GM18526 (cell line): ENCODE measurements around the gene BRF1.

Experiments used
- POLR2A ChIP-seq: IDR thresholded peaks from 3 replicates; pipeline ENCODE4 v1.6.1; 2011; ENCODE audit not compliant: insufficient read length; ENCODE audit errors: extremely low read depth

BRF1 gene

DNA sequence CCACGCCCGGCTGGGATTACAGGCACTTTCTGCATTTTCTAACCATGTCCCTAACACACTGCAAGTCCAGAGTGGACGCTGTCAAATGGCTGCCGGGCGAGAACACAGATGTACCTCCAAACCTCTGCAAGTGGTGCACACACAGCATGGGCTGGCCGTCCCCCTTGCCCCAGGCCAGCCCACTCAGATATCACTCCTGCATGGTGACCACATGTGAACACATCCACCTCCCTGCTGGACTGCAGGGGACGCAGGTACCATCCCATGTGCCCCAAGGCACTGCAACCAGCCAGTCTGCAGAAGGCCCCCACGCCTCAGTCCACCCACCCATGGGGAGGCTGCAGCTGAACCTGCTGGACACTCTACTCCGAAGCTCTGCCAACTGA lies 14.0 kb downstream of the BRF1 start:
- no peak for TF ChIP-seq POLR2A

DNA sequence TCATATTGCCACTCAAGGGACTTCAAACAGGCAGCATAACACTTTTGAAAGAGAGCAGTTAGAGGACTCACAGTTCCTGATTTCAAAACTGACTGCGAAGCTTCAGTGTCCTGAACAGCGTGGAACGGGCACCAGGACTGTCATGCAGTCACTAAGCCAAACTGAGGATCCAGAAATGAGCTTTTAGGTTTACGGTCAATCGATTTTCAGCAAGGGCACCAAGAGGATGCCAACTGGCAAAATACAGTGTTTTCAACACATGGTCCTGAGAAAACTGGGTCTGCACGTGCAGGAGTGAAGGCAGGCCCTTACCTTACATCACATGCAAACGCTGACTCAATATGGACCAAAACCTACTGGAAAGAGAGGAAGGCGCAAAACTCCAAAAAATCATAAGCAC lies 15.6 kb downstream of the BRF1 start:
- no peak for TF ChIP-seq POLR2A

DNA sequence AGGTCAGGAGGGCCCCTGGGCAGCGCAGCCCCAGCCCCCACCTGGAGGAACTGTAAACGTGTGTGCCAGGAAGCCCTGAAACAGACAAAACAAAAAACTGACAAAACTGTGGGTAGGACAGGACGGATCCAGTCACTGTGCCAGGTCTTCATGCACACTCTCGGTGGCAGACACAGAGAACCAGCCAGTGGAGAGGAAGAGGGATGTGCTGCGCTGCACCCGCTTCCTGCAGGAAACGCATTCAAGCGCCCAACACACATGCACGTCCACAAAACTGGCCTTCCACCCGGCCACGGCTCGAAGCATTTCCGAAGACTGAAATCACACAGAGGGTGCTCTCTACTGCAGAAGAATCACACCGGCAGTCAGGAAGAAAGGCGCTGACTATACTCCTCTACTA lies 16.9 kb downstream of the BRF1 start:
- no peak for TF ChIP-seq POLR2A

DNA sequence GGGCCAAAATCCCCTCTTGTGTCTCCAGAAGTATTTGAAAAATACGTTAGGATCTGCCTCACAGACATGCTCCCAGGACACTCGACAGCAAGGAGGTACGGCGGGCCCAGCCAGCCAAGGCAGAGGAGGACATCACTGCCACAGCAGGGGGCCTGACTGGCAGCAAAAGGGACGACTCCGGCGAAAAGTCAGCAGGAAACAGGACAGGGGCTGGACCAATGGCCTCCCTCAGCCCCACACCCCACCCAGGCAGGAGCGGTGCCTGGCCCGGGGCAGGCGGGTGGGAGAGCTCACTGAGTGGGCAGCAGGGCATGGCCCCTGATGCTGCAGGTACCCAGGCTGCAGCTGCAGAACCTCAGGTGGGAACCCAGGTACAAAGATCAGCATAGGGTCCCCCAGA lies 17.8 kb downstream of the BRF1 start:
- TF ChIP-seq POLR2A: no peak

DNA sequence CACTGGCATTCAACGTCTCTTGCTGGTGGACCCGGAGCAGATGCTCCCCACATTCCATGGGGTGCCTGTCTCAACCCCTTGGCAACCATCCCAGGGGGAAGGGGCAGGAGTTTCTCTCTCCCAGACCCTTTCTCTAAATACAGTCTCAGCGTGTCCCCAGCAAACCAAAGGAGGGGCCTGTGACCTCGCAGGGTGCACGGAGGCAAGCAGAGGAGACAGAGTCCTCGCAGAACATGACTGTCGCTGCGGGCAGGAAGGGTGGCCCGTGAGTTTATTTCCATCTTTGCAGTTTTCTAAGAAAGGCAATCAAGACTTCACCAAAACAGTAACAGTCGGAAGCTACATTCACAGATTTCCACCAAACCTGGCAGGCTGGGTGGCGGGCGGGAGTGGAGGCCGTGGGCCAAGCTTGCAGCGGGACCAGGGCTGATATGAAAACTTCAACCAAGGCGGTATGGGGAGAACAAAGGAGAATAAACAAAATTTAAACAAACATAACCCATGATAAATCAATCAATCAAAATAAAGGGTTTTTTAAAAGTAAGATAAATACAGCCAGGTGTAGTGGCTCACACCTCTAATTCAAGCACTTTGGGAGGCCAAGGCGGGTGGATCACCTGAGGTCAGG lies 18.6 kb downstream of the BRF1 start:
- TF ChIP-seq POLR2A: no peak

DNA sequence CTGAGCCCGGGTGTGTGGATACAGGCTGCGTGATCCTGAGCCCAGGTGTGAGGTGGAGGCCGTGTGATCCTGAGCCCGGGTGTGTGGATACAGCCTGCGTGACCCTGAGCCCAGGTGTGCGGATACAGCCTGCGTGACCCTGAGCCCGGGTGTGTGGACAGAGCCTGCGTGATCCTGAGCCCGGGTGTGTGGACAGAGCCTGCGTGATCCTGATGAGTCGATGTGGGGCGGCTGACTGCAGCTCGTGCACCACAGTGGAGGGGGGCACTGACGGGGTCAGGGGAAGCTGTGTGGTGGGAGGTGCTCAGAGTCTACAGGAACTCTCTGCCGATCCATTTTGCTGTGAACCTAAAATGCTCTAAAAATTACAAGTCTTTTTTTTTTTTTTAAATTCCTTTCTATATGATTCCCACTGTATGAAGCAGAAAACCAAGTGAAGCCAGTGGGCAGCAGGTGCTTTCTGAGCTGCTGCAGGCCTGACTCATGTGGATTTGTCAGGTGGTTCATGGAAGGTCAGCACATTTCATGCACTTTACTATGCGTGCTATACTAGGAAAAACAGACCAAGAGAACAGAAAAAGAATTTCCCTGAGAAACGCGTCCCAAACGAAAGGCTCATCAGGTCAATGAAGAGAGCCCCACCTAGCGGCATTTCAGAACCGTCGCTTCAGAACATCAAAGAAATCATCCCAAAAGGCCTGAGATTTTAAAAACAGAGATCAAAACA lies 19.3 kb downstream of the BRF1 start:
- TF ChIP-seq POLR2A: no peak

DNA sequence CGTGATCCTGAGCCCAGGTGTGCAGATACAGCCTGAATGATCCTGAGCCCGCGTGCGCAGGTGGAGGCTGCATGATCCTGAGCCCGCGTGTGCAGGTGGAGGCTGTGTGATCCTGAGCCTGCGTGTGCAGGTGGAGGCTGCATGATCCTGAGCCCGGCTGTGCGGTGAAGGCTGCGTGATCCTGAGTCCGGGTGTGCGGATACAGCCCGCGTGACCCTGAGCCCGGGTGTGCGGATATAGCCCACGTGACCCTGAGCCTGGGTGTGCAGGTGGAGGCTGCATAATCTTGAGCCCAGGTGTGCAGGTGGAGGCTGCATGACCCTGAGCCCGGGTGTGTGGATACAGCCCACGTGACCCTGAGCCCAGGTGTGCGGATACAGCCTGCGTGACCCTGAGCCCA lies 20.3 kb downstream of the BRF1 start:
- TF ChIP-seq POLR2A: no peak

DNA sequence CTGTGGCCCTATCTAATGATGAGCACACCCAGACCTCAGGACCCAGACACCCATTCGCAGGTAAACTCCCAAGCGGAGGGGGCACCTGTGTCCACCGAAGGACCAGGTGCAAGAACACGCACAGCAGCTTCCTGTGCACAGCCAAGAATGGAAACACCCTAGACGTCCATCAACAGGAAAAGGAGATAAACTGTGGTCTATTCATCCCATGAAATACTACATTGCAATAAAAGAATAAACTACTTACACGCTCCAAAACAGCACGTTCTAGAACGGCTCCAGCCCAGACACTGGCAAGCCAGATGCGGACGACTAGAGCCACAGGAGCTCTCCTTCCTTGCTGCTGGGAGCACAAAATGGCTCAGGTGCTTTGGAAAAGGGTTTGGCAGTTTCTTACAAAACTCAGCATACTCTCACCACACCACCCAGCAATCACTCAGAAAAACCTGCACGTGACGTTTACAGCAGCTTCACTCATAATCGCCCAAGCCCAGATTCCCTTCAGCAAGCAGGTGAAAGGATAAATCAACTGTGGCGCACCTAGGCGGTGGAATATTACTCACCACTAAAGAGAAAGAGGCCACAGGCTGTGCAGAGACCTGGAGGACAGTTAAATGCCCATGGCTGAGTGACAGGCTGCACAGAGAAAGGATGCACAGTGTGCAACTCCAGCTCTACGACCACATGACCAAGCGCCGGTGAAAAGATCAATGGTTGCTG lies 21.0 kb downstream of the BRF1 start:
- no peak for TF ChIP-seq POLR2A

DNA sequence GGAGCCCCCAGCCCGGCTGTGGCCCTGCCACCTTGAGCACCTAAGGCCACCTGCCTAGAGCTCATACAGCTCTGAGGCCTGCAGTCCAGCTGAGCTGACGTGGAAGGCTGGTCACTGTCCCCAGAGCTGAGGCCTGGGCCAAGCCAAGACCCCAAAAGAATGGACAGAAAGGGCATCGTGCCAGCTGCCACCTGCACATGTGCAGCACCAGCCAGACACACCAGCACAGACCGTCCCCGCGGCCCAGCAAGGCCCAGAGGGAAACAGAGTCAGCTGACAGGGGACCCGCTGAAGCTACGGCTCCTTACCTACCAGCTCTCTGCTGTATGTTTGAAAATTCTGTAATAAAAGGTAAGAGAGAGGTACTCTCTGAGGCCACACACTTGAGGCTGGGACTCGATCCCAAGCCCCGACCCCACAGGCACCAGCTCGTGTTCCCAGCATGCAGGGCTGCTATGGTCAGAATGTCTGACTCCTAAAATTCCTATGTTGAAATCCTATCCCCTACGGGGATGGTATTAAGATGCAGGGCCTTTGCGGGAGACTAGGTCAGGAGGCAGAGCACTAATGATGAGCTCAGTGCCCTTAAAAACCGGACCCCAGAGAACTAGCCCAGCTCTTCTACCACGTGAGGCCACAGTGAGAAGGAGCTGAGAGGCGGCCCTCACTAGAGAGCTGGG lies 25.4 kb downstream of the BRF1 start:
- no peak for TF ChIP-seq POLR2A

DNA sequence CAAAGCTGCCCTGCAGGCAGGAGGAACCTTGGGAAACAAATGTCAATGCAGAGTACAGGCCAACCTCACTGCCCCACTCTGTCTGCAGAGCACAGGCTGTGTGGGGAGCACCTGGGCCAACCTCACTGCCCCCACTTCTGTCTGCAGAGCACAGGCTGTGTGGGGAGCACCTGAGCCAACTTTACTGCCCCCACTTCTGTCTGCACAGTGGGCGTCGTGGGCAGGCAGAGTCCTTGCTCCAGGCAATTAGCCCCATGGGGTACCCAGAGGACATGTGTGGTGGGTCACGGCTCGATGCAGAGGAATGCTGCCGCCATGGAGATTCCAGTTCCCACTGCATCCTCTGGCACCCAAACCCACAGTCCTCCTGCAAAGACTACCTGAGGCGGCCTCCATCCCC lies 26.2 kb downstream of the BRF1 start:
- no peak for TF ChIP-seq POLR2A

DNA sequence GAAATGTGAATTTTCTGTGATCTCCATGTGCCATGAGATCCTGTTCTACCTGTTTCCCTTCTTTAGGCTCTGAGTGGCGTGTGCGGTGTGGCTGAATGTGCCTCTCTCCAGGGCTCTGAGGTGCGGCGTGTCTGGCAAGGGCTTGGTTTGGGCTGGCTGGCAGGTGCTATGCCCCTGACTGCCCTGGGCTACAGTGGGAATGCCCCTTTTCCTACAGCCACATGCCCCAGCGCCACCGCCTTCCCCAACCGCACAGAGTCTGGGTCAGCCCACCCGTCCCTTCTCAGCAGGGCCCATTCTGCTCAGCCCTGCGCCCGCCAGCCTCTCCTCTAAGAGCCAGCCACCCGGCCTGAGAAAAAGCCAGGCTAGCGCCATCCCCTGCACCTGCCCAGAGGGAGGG lies 27.7 kb downstream of the BRF1 start:
- no peak for TF ChIP-seq POLR2A

DNA sequence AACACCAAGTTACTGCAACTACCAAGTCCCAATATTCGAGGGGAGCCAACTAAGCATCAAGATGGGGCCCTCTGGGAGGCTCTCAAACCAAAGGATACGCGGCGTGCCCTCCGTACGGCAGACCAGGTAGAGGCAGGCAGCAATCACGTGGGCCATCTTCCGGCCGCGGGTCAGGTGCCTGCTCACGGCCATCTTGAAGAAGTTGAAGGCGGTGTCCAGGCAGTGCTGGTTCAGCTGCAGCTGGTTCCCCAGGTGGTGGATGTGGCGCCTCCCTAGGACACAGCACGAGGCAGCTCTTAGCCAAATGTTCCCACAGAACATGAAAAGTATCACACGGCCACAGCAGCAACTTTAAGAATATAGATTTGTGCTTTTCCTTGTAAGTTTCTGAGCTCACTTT lies 28.2 kb downstream of the BRF1 start:
- TF ChIP-seq POLR2A: no peak

DNA sequence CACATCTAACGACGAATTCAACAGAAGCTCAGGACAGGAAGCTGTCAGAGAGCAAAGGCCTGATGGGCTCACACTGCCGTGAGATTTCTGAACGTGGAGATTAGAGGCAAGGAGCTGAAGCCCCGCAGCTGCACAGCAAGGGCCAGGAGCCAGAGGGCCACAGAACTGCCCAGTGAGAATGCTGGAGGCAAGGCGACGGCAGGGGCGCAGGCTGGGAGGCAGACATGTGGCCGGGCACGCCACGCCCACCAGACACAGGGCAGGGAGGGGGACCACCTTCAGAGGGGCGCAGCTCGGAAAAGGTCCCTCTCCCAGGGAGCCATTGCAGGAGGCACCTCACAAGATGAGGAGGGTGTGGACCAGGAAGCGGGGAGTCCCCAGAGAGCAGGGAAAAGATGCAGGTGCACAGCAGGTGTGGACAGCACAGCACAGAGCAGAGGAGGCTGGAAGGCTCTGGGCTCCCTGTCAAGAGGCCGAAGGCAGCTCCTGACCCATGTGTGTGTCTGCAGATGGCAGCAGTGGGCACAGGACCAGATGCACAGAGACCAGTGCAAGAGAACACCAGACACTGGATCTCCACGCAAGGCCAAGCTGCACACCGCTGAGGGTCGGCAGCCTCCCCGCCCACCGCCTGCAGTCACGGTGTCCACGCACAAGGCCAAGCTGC lies 29.4 kb downstream of the BRF1 start:
- no peak for TF ChIP-seq POLR2A

DNA sequence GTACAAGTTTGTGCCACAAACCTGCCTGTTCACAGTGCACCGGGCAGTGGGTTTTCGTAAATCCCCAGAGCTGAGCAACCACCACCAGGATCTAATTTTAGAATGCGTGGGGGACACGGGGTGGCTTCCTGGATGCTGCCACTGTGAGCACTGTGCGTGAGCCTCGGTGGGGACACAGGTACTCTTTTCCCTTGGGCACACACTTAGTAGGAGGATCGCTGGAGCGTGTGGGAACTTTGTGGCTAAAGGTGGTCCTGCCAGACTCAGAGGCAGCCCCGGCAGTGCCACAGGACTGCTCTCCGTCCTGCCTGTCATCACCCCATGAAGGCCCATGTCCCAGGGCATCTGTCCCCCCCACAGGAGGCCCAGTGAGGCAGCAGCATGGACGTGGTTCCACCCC lies 31.4 kb downstream of the BRF1 start:
- no peak for TF ChIP-seq POLR2A

DNA sequence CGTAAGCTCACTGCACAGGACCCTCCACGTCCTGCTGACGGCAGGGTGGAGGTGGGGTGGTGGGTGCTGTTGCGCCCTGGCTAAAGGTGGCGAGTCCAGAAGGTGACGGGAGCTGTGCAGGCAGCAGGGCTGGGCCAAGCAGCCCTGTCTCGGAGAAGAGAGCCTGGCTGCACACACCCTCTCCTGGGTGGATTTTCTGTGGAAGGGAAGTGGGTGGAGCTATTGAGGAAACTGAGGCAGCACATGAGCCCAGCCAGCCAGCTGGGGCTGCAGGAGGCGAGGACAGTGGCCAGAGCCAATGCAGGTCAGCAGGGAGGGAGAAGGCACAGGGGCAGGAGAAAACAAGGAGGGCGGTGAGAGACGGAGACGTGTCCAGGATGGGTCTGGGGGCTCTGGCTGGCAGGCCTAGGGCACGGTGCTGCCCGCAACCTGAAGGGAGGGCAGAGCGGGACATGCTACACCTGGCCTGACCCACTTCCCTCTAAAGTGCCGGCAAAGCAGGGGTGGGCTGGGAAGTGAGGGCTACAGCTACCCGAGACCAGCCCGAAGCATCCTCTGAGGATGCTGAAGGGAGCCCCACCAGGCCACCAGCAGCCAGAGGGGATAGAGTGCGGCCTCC lies 32.0 kb downstream of the BRF1 start:
- no peak for TF ChIP-seq POLR2A
